Endothelial cell of umbilical vein (primary cell): Measurements from ENCODE around the gene UBE4B.

Source experiments
- CTCF ChIP-seq, 2 donors: IDR thresholded peaks; 1 replicate in 1 of 2; 2 replicates in 1 of 2; pipeline ENCODE4 v1.5.1; 2011; ENCODE audit warnings: low read length in 2 of 2, mild to moderate bottlenecking in 2 of 2, moderate library complexity in 2 of 2, control low read depth in 1 of 2, inconsistent platforms in 1 of 2, low read depth in 1 of 2; ENCODE audit not compliant: insufficient read depth in 1 of 2; ENCODE audit errors: extremely low read depth in 1 of 2
- EZH2 ChIP-seq: IDR thresholded peaks from 2 replicates; pipeline ENCODE4 v1.6.1; 2012; ENCODE audit warnings: borderline replicate concordance, low read depth, mild to moderate bottlenecking, moderate library complexity, low read length, inconsistent platforms; ENCODE audit not compliant: severe bottlenecking
- MYC ChIP-seq: IDR thresholded peaks from one replicate; pipeline ENCODE4 v1.6.1; 2011; ENCODE audit warnings: mild to moderate bottlenecking, low read depth, low read length
- POLR2A ChIP-seq: IDR thresholded peaks from 2 replicates; pipeline ENCODE4 v1.6.1; 2012; ENCODE audit warnings: low read depth, mild to moderate bottlenecking, control low read depth, low read length
- POLR2AphosphoS5 ChIP-seq: IDR thresholded peaks from 2 replicates; pipeline ENCODE4 v1.6.1; 2012; ENCODE audit warnings: low read depth, mild to moderate bottlenecking, control low read depth, low read length, moderate library complexity; ENCODE audit not compliant: insufficient read depth

DNA sequence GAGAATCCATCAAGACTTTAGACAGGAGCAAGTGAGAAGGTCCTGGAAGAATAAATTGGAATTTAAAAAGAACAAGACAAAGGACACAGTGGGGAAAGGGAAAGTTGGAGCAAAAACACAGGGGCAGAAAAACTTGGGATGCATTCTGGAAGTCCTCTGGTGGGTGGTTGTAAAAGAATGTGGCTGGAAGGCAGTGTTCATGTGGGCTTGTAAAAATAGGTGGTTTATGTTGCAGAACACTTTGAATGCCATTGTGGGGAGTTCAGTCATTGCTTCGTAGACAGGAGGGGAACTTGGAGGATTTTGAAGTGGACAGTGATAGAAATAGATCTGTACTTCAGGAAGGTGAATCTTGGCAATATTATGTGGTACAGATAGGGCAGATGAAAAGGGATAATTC, 192.8 kb downstream of the UBE4B start:
- TF ChIP-seq CTCF (IDR thresholded peaks at IDR 0.05; ENCODE audit: extremely low read depth in 1 of 2, insufficient read depth in 1 of 2, low read depth in 1 of 2, low read length in 2 of 2): no peak
- TF ChIP-seq POLR2A: no peak
- TF ChIP-seq EZH2: no peak
- TF ChIP-seq MYC: no peak
- TF ChIP-seq POLR2AphosphoS5: no peak
